Measurements from ENCODE around the gene PAQR4.

GRCh38 chr16:2937170-2937569, 32.0 kb upstream of the PAQR4 start:
- TF ChIP-seq CTCF (IDR thresholded peaks at IDR 0.05; ENCODE audit: low read length) (no peak), EZH2 (optimal IDR thresholded peaks at IDR 0.05; ENCODE audit: low read depth, low read length) (no peak), EZH2phosphoT487 (IDR thresholded peaks at IDR 0.05; ENCODE audit: low read length) (no peak)
